CD14-positive monocyte (primary cell): ENCODE measurements around the gene ARL13A. TPM values are rescaled to one million over a fixed set of nuclear protein-coding genes. Genes with fewer than 3 reads are reported as not detected.

ENCODE experiments used
- DNase-seq, 3 donors: peaks; one replicate each; pipeline ENCODE4 v3.0.0-alpha.2; 2011 to 2022
- H2AFZ ChIP-seq: 2 replicates; pipeline ENCODE4 v1.6.0; 2012; ENCODE audit warnings: mild to moderate bottlenecking, low read depth, low read length, inconsistent platforms; ENCODE audit not compliant: insufficient read depth, poor library complexity, severe bottlenecking
- H3K27ac ChIP-seq, 2 donors: 1 replicate in 1 of 2; 2 replicates in 1 of 2; pipeline ENCODE4 v1.5.1; 2012 to 2013; ENCODE audit warnings: low read length in 2 of 2, control low read depth in 1 of 2, inconsistent platforms in 1 of 2, low read depth in 1 of 2, mild to moderate bottlenecking in 1 of 2
- H3K27me3 ChIP-seq, 2 donors: one replicate each; pipeline versions ENCODE4 v1.6.0 to v1.6.1; 2011 to 2013; ENCODE audit warnings: low read length in 2 of 2; ENCODE audit not compliant: control insufficient read depth in 2 of 2, insufficient read depth in 2 of 2
- H3K36me3 ChIP-seq, 2 donors: replicated peaks in 1 of 2; 1 replicate in 1 of 2; 2 replicates in 1 of 2; pipeline versions ENCODE4 v1.5.1 to v1.6.1; 2012 to 2013; ENCODE audit warnings: low read length in 2 of 2, control low read depth in 1 of 2, inconsistent platforms in 1 of 2, mild to moderate bottlenecking in 1 of 2; ENCODE audit not compliant: insufficient read depth in 2 of 2, control insufficient read depth in 1 of 2
- H3K4me1 ChIP-seq, 2 donors: 1 replicate in 1 of 2; 2 replicates in 1 of 2; pipeline versions ENCODE4 v1.5.1 to v1.6.1; 2012 to 2013; ENCODE audit warnings: low read length in 2 of 2, control low read depth in 1 of 2, inconsistent platforms in 1 of 2, mild to moderate bottlenecking in 1 of 2, moderate library complexity in 1 of 2; ENCODE audit not compliant: insufficient read depth in 2 of 2, control insufficient read depth in 1 of 2
- H3K4me2 ChIP-seq: replicated peaks from 2 replicates; pipeline ENCODE3; 2012; ENCODE audit warnings: low read length, moderate library complexity, mild to moderate bottlenecking; ENCODE audit not compliant: poor library complexity, severe bottlenecking; ENCODE audit errors: extremely low read depth
- H3K4me3 ChIP-seq, 3 experiments: fragments of 200-600 bp in 1 of 3; sonication (generic) in 1 of 3; replicated peaks in 1 of 3; 1 replicate in 2 of 3; 2 replicates in 1 of 3; pipeline ENCODE4 v1.5.1; 2011 to 2013; ENCODE audit warnings: low read length in 3 of 3, mild to moderate bottlenecking in 3 of 3, control low read depth in 2 of 3, low read depth in 2 of 3, inconsistent platforms in 1 of 3, moderate library complexity in 1 of 3
- H3K79me2 ChIP-seq: 2 replicates; pipeline ENCODE4 v1.6.0; 2012; ENCODE audit warnings: mild to moderate bottlenecking, control low read depth, inconsistent platforms, low read length, moderate library complexity; ENCODE audit not compliant: insufficient read depth
- H3K9ac ChIP-seq: 2 replicates; pipeline ENCODE4 v1.6.0; 2017; ENCODE audit warnings: low read length, mild to moderate bottlenecking; ENCODE audit not compliant: insufficient read depth, poor library complexity, severe bottlenecking
- H3K9me3 ChIP-seq, 2 donors: replicated peaks in 1 of 2; 1 replicate in 1 of 2; 2 replicates in 1 of 2; pipeline versions ENCODE4 v1.5.1 to v1.6.1; 2012 to 2013; ENCODE audit warnings: low read length in 2 of 2, control low read depth in 1 of 2; ENCODE audit not compliant: control insufficient read depth in 1 of 2, insufficient read depth in 1 of 2
- H4K20me1 ChIP-seq: 2 replicates; pipeline ENCODE4 v1.6.0; 2012; ENCODE audit warnings: mild to moderate bottlenecking, low read length, control low read depth, moderate library complexity; ENCODE audit not compliant: insufficient read depth
- H3K27ac Mint-ChIP-seq, 7 donors: one replicate each; pipeline ENCODE4 v1.8.0; 2020; ENCODE audit warnings: mild to moderate bottlenecking in 7 of 7, mixed read lengths in 7 of 7, moderate library complexity in 6 of 7, inconsistent platforms in 2 of 7
- H3K27me3 Mint-ChIP-seq, 3 donors: one replicate each; pipeline ENCODE4 v1.8.0; 2021 to 2022; ENCODE audit warnings: low read depth in 3 of 3, mild to moderate bottlenecking in 3 of 3, mixed read lengths in 3 of 3, moderate library complexity in 3 of 3, inconsistent platforms in 1 of 3
- H3K36me3 Mint-ChIP-seq, 2 donors: one replicate each; pipeline ENCODE4 v1.8.0; 2020; ENCODE audit warnings: mixed read lengths in 2 of 2, inconsistent platforms in 1 of 2, mild to moderate bottlenecking in 1 of 2
- H3K4me1 Mint-ChIP-seq: one replicate; pipeline ENCODE4 v1.8.0; 2020; ENCODE audit warnings: mild to moderate bottlenecking, mixed read lengths
- H3K4me3 Mint-ChIP-seq, 2 donors: one replicate each; pipeline ENCODE4 v1.8.0; 2020; ENCODE audit warnings: mild to moderate bottlenecking in 2 of 2, mixed read lengths in 2 of 2, moderate library complexity in 1 of 2
- H3K9me3 Mint-ChIP-seq, 7 donors: one replicate each; pipeline ENCODE4 v1.8.0; 2020 to 2022; ENCODE audit warnings: mixed read lengths in 7 of 7, mild to moderate bottlenecking in 6 of 7, moderate library complexity in 6 of 7, inconsistent platforms in 2 of 7
- CTCF ChIP-seq: fragments of 200-600 bp; IDR thresholded peaks from one replicate; pipeline ENCODE4 v1.8.0; 2022; ENCODE audit warnings: antibody characterized with exemption, mild to moderate bottlenecking
- WGBS: methylation state at CpG from one replicate; pipeline ENCODE4 v1.1.5; 2013; ENCODE audit warnings: missing lambda C conversion rate; ENCODE audit not compliant: insufficient coverage; 5-methylcytosine and 5-hydroxymethylcytosine counted together
- intact Hi-C, 2 donors: fragments of 100-400 bp; cut with micrococcal nuclease; formaldehyde crosslinking; loops; one replicate each; pipeline versions ENCODE4 v1.15.0 to v1.15.1; 2023
- polyA plus RNA-seq, 3 donors: library from polyadenylated mRNA; depleted of rRNA in 1 of 3; unstranded in 2 of 3; stranded (reverse) in 1 of 3; fragments of 300-500 nt in 2 of 3; fragments of >200 nt in 1 of 3; fragmentation: Illumina TruSeq in 2 of 3; gene quantifications; 1 replicate in 2 of 3; 2 replicates in 1 of 3; pipeline ENCODE4 v1.2.3, GENCODE V29; 2012 to 2021

The ARL13A gene
- polyA plus RNA-seq, 3 donors = not detected

DNA sequence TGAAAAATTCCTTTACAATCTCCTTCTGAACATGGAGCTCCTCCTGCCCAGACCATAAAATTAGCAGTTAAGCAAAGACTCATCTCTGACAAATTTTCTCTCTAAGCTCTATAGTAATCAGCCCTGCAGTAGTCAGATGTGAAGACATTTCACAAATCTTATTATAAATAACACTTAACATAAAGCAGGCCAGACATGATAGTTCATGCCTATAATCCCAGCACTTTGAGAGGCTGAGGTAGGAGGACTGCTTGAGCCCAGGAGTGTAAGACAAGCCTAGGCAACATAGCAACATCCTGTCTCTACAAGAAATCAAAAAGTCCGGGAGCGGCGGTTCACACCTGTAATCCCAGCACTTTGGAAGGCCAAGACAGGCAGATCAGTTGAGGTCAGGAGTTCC, 52.5 kb downstream of the ARL13A start:
- Histone ChIP-seq H3K27me3 (no peaks in the 10 kb centered on the region), H3K4me3 (no peak overlapping the region), H3K27ac (no peak overlapping the region), H3K4me2 (no peak overlapping the region), H4K20me1 (no peaks in the 10 kb centered on the region), H2AFZ (no peak overlapping the region), H3K9me3 (no peaks in the 10 kb centered on the region), H3K79me2 (no peaks in the 10 kb centered on the region), H3K9ac (no peak overlapping the region), H3K4me1 (no peaks in the 10 kb centered on the region), H3K36me3 (peaks cover 54 to 84% of the 10 kb centered on the region in 2 donors)
- Mint-ChIP-seq H3K4me3 (no peak overlapping the region), H3K4me1 (no peaks in the 10 kb centered on the region), H3K9me3 (peaks cover 0 to 2% (median 0%) of the 10 kb centered on the region in 7 donors), H3K27me3 (no peaks in the 10 kb centered on the region), H3K27ac (no peak overlapping the region), H3K36me3 (peaks cover 53 to 68% of the 10 kb centered on the region in 2 donors)
- no peak for DNase-seq
- TF ChIP-seq CTCF = no peak
- no CpG with 5 or more reads among the region's 3 CpGs for WGBS
- intact Hi-C loops = no loop called here

DNA sequence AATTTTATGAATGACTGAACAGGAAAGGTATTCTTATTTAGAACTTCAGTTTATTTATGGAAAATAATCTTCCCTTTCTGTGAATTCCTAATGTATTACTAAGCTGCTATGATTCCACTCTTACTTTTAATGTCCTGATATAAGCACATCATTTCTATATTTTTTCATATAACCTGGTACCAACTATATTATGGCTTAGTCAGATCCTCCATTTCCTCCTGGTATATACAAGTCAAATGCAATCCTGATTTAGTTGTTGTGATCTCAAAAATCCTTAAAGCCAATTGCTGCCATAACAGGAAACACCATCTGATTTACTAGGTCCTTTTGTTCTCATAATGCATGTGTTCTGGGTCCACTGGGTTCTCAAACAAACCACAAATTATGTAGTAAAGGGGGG, 55.6 kb downstream of the ARL13A start:
- Mint-ChIP-seq H3K27me3 (peaks cover 0 to 4% (median 0%) of the 10 kb centered on the region in 3 donors), H3K27ac (no peak overlapping the region), H3K4me1 (no peaks in the 10 kb centered on the region), H3K4me3 (no peak overlapping the region), H3K36me3 (peaks cover 52 to 67% of the 10 kb centered on the region in 2 donors), H3K9me3 (peaks cover 0 to 3% (median 0%) of the 10 kb centered on the region in 7 donors)
- Histone ChIP-seq H2AFZ (no peak overlapping the region), H3K27me3 (no peaks in the 10 kb centered on the region), H3K36me3 (peaks cover 48 to 76% of the 10 kb centered on the region in 2 donors), H4K20me1 (no peaks in the 10 kb centered on the region), H3K4me2 (no peak overlapping the region), H3K9ac (no peak overlapping the region), H3K9me3 (no peaks in the 10 kb centered on the region), H3K79me2 (no peaks in the 10 kb centered on the region), H3K4me3 (no peak overlapping the region), H3K27ac (no peak overlapping the region), H3K4me1 (no peaks in the 10 kb centered on the region)
- intact Hi-C loops = no loop called here
- TF ChIP-seq CTCF = no peak
- DNase-seq = no peak
